ENCODE data around the gene PCYOX1L. TPM values are rescaled to one million over a fixed set of nuclear protein-coding genes. Genes with fewer than 3 reads are reported as not detected.

The PCYOX1L gene
- total RNA-seq, 1 donor from 2014 or later: 11.9 TPM

DNA sequence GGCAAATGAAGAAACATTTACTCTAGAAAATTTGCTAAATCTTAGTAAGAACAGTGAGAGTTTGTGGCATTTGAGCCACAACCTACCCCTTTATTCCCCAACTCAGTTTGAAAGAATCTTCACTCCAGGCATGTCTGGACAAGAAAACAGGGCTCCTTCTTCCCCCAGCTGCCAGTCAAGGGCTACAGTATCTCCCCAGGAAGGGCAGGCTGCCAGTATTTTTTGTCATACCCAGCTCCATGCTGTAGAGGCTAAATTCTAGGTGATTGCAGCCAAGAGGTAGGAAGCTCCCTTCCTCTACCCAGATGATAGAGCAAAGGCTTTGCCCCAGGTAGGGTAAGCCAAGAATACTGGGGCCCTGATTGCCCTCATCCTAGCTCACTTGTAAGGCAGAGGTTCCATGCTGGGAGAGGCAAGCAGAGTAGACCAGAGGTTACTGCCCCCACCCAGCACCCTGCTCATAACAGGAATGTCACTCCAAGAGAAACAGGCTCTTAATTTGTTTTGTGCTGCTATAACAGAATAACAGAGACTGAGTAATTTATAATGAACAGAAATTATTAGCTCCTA is 32.6 kb upstream of the PCYOX1L start:
- no peak for DNase-seq (ENCODE audit: low read depth)
- no peaks in the 10 kb centered on the region for H3K36me3 ChIP-seq (ENCODE audit: control insufficient read depth, insufficient read depth, low read length)
- H3K27me3 ChIP-seq (ENCODE audit: control insufficient read depth, insufficient read depth, low read length): no peaks in the 10 kb centered on the region
- TF ChIP-seq, protein P1, sequence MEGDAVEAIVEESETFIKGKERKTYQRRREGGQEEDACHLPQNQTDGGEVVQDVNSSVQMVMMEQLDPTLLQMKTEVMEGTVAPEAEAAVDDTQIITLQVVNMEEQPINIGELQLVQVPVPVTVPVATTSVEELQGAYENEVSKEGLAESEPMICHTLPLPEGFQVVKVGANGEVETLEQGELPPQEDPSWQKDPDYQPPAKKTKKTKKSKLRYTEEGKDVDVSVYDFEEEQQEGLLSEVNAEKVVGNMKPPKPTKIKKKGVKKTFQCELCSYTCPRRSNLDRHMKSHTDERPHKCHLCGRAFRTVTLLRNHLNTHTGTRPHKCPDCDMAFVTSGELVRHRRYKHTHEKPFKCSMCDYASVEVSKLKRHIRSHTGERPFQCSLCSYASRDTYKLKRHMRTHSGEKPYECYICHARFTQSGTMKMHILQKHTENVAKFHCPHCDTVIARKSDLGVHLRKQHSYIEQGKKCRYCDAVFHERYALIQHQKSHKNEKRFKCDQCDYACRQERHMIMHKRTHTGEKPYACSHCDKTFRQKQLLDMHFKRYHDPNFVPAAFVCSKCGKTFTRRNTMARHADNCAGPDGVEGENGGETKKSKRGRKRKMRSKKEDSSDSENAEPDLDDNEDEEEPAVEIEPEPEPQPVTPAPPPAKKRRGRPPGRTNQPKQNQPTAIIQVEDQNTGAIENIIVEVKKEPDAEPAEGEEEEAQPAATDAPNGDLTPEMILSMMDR (IDR thresholded peaks at IDR 0.05; ENCODE audit: insufficient read depth, low read length, poor library complexity, severe bottlenecking): no peak
- no peak overlapping the region for H3K4me3 ChIP-seq (ENCODE audit: low read depth, low read length)

DNA sequence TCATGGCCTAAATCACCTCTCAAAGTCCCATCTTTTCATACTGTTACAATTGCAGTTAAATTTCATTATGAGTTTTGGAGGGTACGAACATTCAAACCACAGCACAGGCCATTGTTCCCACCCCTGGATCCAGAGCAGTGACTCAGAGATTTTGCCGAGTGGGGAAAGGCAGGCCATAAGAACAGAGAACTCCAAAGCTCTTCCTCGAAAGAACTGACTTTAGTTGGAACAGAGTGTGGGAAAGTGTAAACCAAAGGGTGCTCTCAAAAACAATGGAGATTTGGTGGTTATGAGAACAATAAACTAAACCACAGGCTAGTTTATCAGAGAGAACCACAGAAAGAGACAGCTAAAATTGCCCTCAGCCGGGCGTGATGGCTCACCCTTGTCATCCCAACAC is 32.0 kb upstream of the PCYOX1L start:
- TF ChIP-seq, protein P1 (IDR thresholded peaks at IDR 0.05; ENCODE audit: insufficient read depth, low read length, poor library complexity, severe bottlenecking): no peak
- DNase-seq (ENCODE audit: low read depth): no peak
- no peaks in the 10 kb centered on the region for H3K27me3 ChIP-seq (ENCODE audit: control insufficient read depth, insufficient read depth, low read length)

GRCh38 chr5:149326611-149327010 is 31.2 kb upstream of the PCYOX1L start:
- no peaks in the 10 kb centered on the region for H3K36me3 ChIP-seq (ENCODE audit: control insufficient read depth, insufficient read depth, low read length)
- TF ChIP-seq, protein P1 (IDR thresholded peaks at IDR 0.05; ENCODE audit: insufficient read depth, low read length, poor library complexity, severe bottlenecking): no peak
- DNase-seq (ENCODE audit: low read depth): no peak
- H3K4me3 ChIP-seq (ENCODE audit: low read depth, low read length): no peak overlapping the region
- H3K27me3 ChIP-seq (ENCODE audit: control insufficient read depth, insufficient read depth, low read length): no peaks in the 10 kb centered on the region

More for the DNA sequence above, 32.0 kb upstream of the PCYOX1L start:
- no peak overlapping the region for H3K4me3 ChIP-seq (ENCODE audit: low read depth, low read length)
- H3K36me3 ChIP-seq (ENCODE audit: control insufficient read depth, insufficient read depth, low read length): no peaks in the 10 kb centered on the region

DNA sequence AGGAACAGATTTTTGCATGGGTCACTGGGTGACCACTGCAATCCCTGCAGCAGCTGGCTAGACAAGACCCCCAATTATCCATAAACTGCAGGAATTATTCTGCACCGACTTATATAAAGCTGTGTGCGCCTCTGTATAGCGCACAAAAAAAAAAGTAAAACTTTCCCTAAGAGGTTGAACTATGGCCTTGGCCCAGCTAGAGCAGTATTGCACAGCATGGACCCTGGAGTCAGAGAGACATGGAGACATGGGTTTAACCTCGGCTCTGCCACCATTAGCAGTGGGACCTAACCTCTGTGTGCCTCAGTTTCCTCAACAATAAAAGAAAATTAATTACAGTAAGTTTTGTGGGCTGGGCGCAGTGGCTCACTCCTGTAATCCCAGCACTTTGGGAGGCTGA is 29.7 kb upstream of the PCYOX1L start:
- TF ChIP-seq, protein P1 (IDR thresholded peaks at IDR 0.05; ENCODE audit: insufficient read depth, low read length, poor library complexity, severe bottlenecking): no peak
- Histone ChIP-seq H3K36me3 (ENCODE audit: control insufficient read depth, insufficient read depth, low read length) (no peaks in the 10 kb centered on the region), H3K27me3 (ENCODE audit: control insufficient read depth, insufficient read depth, low read length) (no peaks in the 10 kb centered on the region), H3K4me3 (ENCODE audit: low read depth, low read length) (no peak overlapping the region)
- no peak for DNase-seq (ENCODE audit: low read depth)

GRCh38 chr5:149333711-149334443 is 24.0 kb upstream of the PCYOX1L start:
- H3K4me3 ChIP-seq (ENCODE audit: low read depth, low read length): no peak overlapping the region
- H3K36me3 ChIP-seq (ENCODE audit: control insufficient read depth, insufficient read depth, low read length): no peaks in the 10 kb centered on the region
- H3K27me3 ChIP-seq (ENCODE audit: control insufficient read depth, insufficient read depth, low read length): no peaks in the 10 kb centered on the region
- TF ChIP-seq, protein P1 (IDR thresholded peaks at IDR 0.05; ENCODE audit: insufficient read depth, low read length, poor library complexity, severe bottlenecking): no peak
- DNase-seq (ENCODE audit: low read depth): no peak
